WERI-Rb-1 (cell line): ENCODE results near the gene C5.

Experiments
- DNase-seq: peaks from one replicate; pipeline ENCODE4 v3.0.0-alpha.2; 2020
- H3K27ac ChIP-seq: fragments of 250-450 bp; sonication (Bioruptor Pico); 2 replicates; pipeline ENCODE4 v1.5.1; 2020; ENCODE audit warnings: mild to moderate bottlenecking, moderate library complexity
- H3K27me3 ChIP-seq: fragments of 250-450 bp; sonication (Bioruptor Pico); 2 replicates; pipeline ENCODE4 v1.5.1; 2021; ENCODE audit warnings: mild to moderate bottlenecking, low read depth, moderate library complexity; ENCODE audit not compliant: insufficient read depth, severe bottlenecking
- H3K36me3 ChIP-seq: fragments of 250-450 bp; sonication (Bioruptor Pico); 2 replicates; pipeline ENCODE4 v1.5.1; 2020; ENCODE audit warnings: mild to moderate bottlenecking, moderate library complexity
- H3K4me3 ChIP-seq: 2 replicates; pipeline ENCODE4 v1.5.1; 2011; ENCODE audit warnings: low read depth, mild to moderate bottlenecking, control low read depth, low read length
- H3K9me3 ChIP-seq: fragments of 250-450 bp; sonication (Bioruptor Pico); 2 replicates; pipeline ENCODE4 v1.5.1; 2021; ENCODE audit warnings: mild to moderate bottlenecking, moderate library complexity; ENCODE audit not compliant: severe bottlenecking
- CTCF ChIP-seq: IDR thresholded peaks from 2 replicates; pipeline ENCODE4 v1.5.1; 2011; ENCODE audit warnings: low read depth, mild to moderate bottlenecking, control low read depth, inconsistent platforms, low read length

The C5 gene

GRCh38 chr9:120934281-120934680 lies 115.8 kb downstream of the C5 start:
- H3K9me3 ChIP-seq: peaks cover 7% of the 10 kb centered on the region
- H3K36me3 ChIP-seq: no peaks in the 10 kb centered on the region
- no peak for TF ChIP-seq CTCF
- no peaks in the 10 kb centered on the region for H3K27me3 ChIP-seq
- no peak overlapping the region for H3K27ac ChIP-seq
- no peak for DNase-seq
- no peak overlapping the region for H3K4me3 ChIP-seq

- H3K27ac ChIP-seq: no peak overlapping the region; the same call in 1 of the 2 replicates
- no peaks in the 10 kb centered on the region for H3K36me3 ChIP-seq
- no peak overlapping the region for H3K4me3 ChIP-seq
- no peaks in the 10 kb centered on the region for H3K27me3 ChIP-seq
- no peak for DNase-seq
- peaks cover 7% of the 10 kb centered on the region for H3K9me3 ChIP-seq
- no peak for TF ChIP-seq CTCF
Measured at GRCh38 chr9:120933310-120934055, 116.6 kb downstream of the C5 start.

GRCh38 chr9:120932086-120932823 lies 117.8 kb downstream of the C5 start:
- H3K9me3 ChIP-seq: peaks cover 7% of the 10 kb centered on the region
- H3K36me3 ChIP-seq: no peaks in the 10 kb centered on the region
- no peak for TF ChIP-seq CTCF
- H3K27me3 ChIP-seq: no peaks in the 10 kb centered on the region
- H3K27ac ChIP-seq: peak overlapping the region; percentile 57
- DNase-seq: no peak
- H3K4me3 ChIP-seq: no peak overlapping the region

- H3K4me3 ChIP-seq: no peak overlapping the region
- peak overlapping the region; percentile 57 for H3K27ac ChIP-seq
- TF ChIP-seq CTCF: no peak
- no peak for DNase-seq
- no peaks in the 10 kb centered on the region for H3K27me3 ChIP-seq
- no peaks in the 10 kb centered on the region for H3K36me3 ChIP-seq
- H3K9me3 ChIP-seq: peaks cover 7% of the 10 kb centered on the region
Measured at GRCh38 chr9:120931231-120932085, 118.6 kb downstream of the C5 start.

GRCh38 chr9:120929229-120929791 lies 120.8 kb downstream of the C5 start:
- no peak for DNase-seq
- Histone ChIP-seq H3K4me3 (no peak overlapping the region), H3K9me3 (peaks cover 7% of the 10 kb centered on the region), H3K36me3 (no peaks in the 10 kb centered on the region), H3K27ac (no peak overlapping the region), H3K27me3 (no peaks in the 10 kb centered on the region)
- TF ChIP-seq CTCF: no peak
